Epithelial cell of proximal tubule (primary cell): ENCODE results near the gene CARMIL1. TPM values are rescaled to one million over a fixed set of nuclear protein-coding genes. Genes with fewer than 3 reads are reported as not detected.

Experiments used
- DNase-seq: peaks from one replicate; pipeline ENCODE4 v3.0.0-alpha.2; 2011; ENCODE audit warnings: low read depth
- H3K4me3 ChIP-seq: 2 replicates; pipeline ENCODE4 v1.5.1; 2011; ENCODE audit warnings: low read depth, mild to moderate bottlenecking, low read length
- total RNA-seq: library from RNA; depleted of rRNA; stranded (reverse); fragments of >200 nt; gene quantifications from 2 replicates; pipeline ENCODE4 v1.2.3, GENCODE V29; 2015
- TF ChIP-seq, protein P1 (sequence below): conservative IDR thresholded peaks from 2 replicates; pipeline ENCODE4 v1.5.1; 2012; ENCODE audit warnings: low read depth, mild to moderate bottlenecking, low read length

CARMIL1 gene
- total RNA-seq, 1 donor from 2014 or later: 27.7 TPM

DNA sequence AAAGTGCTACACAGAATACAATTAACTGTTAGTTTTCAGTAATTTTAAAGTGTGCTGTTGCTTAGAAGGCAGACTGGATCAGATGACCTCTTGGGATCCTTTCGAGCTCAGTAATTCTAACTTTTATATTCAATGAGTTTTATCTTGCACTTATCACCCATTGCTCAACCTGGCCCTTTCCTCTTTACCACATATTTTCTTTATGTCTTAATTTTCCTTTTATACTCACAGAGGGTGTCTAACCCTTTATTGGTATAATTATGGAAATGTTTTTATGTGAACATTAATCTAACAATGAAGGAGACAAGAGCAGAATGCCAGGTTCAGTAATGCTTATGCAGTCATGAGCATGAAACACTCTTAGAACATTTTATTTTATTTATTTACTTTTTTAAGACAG lies 39.7 kb upstream of the CARMIL1 start:
- no peak for DNase-seq

DNA sequence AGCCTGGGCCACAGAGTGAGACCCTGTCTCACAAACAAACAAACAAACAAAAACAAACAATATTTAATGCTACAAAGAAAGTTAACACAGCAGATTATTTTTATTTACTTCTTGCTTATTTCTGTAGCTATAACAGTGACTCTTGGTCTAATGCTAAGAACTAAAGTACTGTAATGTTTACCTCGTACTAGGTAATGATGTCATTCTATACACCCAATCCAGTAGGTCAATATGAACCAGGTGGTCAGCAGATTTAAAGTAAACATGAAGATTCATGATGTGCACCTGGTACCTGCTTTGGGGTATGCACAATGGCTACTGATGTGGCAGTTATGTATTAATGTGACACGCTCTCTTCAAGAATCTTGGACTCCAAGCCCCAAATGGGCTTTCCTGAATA lies 36.6 kb upstream of the CARMIL1 start:
- TF ChIP-seq, protein P1, sequence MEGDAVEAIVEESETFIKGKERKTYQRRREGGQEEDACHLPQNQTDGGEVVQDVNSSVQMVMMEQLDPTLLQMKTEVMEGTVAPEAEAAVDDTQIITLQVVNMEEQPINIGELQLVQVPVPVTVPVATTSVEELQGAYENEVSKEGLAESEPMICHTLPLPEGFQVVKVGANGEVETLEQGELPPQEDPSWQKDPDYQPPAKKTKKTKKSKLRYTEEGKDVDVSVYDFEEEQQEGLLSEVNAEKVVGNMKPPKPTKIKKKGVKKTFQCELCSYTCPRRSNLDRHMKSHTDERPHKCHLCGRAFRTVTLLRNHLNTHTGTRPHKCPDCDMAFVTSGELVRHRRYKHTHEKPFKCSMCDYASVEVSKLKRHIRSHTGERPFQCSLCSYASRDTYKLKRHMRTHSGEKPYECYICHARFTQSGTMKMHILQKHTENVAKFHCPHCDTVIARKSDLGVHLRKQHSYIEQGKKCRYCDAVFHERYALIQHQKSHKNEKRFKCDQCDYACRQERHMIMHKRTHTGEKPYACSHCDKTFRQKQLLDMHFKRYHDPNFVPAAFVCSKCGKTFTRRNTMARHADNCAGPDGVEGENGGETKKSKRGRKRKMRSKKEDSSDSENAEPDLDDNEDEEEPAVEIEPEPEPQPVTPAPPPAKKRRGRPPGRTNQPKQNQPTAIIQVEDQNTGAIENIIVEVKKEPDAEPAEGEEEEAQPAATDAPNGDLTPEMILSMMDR: no peak
- DNase-seq: no peak
- H3K4me3 ChIP-seq: no peak overlapping the region

More for the DNA sequence above, 39.7 kb upstream of the CARMIL1 start:
- H3K4me3 ChIP-seq: no peak overlapping the region
- TF ChIP-seq, protein P1: no peak

DNA sequence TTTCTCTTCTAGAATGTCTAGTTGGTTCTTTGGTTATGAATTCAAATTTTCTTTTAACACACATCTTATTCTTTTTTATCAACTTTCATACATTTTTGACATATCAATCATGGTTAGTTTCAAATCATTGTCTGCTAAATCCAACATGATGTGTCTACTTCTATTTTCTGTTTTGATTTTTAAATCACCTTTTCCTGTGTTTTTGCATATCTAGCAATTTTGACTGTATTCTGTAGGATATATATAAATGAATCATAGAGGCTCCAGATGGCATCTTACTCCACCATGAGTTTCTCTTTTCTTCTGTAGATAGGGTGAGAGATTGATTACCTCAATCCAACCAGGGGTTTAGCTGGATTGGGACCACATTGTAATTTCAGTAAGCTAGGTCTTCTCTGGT lies 34.3 kb upstream of the CARMIL1 start:
- DNase-seq: no peak
- TF ChIP-seq, protein P1: no peak
- no peak overlapping the region for H3K4me3 ChIP-seq

DNA sequence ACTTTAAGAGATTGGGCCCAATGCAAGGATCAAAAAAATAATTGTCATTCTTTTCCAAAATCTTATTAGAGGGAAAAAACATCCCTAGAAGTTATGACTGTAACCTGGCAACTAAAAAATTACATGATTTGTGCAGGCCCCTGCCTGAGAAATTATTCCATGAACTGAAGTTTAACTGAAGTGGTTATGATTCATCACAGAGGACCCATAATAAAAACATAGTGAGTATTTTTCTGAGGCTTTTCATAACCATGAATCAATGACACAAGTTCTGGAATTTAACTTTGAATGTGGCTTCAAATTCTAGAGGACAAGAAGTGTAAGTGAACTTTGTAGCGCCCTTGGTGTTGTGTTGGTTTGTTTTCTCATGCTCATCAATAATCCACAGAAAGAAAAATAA lies 31.1 kb upstream of the CARMIL1 start:
- no peak for DNase-seq
- TF ChIP-seq, protein P1: no peak
- H3K4me3 ChIP-seq: no peak overlapping the region

DNA sequence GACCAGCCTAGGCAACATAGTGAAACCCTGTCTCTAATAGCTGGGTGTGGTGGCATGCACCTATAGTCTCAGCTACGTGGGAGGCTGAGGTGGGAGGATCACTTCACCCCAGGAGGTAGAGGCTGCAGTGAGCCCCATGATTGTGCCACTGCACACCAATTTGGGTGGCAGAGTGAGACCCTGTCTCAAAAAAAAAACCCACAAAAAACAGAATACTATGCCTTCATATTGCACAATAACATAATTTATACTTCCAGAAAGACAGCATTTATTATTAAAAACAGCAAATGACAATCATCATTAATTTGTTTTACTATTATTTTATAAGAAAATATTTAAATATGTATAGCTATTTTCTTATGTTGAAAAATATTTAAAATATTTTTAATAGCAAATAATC lies 30.0 kb upstream of the CARMIL1 start:
- DNase-seq: no peak
- H3K4me3 ChIP-seq: no peak overlapping the region

DNA sequence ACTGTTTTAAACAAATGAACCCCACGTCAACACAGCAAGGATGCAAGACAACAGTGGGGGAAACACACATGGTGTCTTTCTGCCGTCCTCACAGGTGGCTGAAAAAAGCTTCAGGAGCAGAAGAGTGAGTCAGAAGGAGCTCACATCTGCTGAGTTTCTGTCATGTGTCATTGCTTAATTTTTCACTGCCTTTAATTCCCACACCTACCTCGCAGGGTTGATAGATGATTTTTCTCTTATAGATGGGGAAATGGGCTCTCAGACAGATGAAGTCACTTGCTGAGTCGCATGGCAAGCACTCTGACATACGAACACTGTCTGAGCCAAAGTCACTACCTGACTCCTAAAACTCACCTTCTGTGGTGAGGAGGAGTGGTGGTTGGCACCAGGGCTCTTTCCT lies 28.3 kb upstream of the CARMIL1 start:
- no peak overlapping the region for H3K4me3 ChIP-seq
- DNase-seq: peak; percentile 45
- TF ChIP-seq, protein P1: no peak

More for the DNA sequence above, 30.0 kb upstream of the CARMIL1 start:
- TF ChIP-seq, protein P1: no peak

DNA sequence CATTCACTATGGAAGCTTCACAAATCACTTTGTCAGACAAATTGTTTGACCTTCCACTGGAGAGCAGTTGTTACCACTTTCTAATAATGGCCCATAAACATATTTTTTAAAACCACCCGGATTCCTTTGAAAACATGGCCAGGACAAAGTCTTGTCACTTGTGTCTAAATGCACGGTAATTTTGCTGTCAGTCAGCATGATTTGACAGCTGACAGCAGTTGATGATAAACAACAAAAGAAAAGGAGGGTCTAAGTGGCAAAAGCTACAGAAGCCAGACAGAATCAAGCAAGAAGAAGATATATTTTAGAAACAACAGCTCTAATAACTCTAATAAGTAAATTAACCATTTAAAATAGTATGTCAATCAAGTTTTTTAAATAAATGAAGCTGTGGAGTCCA lies 27.7 kb upstream of the CARMIL1 start:
- DNase-seq: no peak
- H3K4me3 ChIP-seq: no peak overlapping the region
- TF ChIP-seq, protein P1: no peak
